HepG2 (cell line): ENCODE results near the gene GFY. TPM values are rescaled to one million over a fixed set of nuclear protein-coding genes. Genes with fewer than 3 reads are reported as not detected.

ENCODE experiments used
- ATAC-seq: fragments of 200-7000 bp; cut with Tn5 transposase; 3 replicates; pipeline ENCODE4 v1.9.1; 2020; ENCODE audit warnings: mild to moderate bottlenecking, moderate library complexity
- BruUV-seq: library from RNA; stranded (reverse); fragments of 400-500 nt; replicated peaks from 2 replicates; lab custom pipeline; 2021; lab: Mats Ljungman, UMichigan
- CTCF ChIA-PET: fragments of 300-600 bp; formaldehyde crosslinking; extraction: SDS; loops from one replicate; lab custom pipeline; 2021; ENCODE audit warnings: low total read pairs, inconsistent platforms, low intra/inter-chr PET ratio; lab: Yijun Ruan, JAX
- POLR2A ChIA-PET: fragments of 350-600 bp; sonication (Branson Sonifier 250); formaldehyde crosslinking; loops from one replicate; lab custom pipeline; 2020; ENCODE audit warnings: antibody characterized with exemption, inconsistent platforms; lab: Yijun Ruan, JAX
- DNase-seq: peaks from one replicate; pipeline ENCODE4 v3.0.0-alpha.2; 2015; ENCODE audit warnings: low spot score
- FAIRE-seq: peaks from 3 replicates; lab custom pipeline; 2011; peaks lifted over from hg19 to GRCh38; lab: Jason Lieb, UNC
- H2AFZ ChIP-seq: one replicate; pipeline ENCODE4 v1.6.1; 2011; ENCODE audit warnings: low read length, inconsistent platforms
- H3K27ac ChIP-seq: fragments of 300-600 bp; 3 replicates; pipeline ENCODE4 v1.8.0; 2011; ENCODE audit warnings: mixed run types, mild to moderate bottlenecking, mixed read lengths, low read length, inconsistent platforms; ENCODE audit not compliant: insufficient read depth; ENCODE audit errors: extremely low read length
- H3K27me3 ChIP-seq, 2 experiments: fragments of 200-600 bp in 1 of 2; 2 replicates in 1 of 2; 3 replicates in 1 of 2; pipeline versions ENCODE4 v1.6.0 to v1.8.0; 2011; ENCODE audit warnings: low read length in 2 of 2, mild to moderate bottlenecking in 2 of 2, moderate library complexity in 2 of 2, inconsistent platforms in 1 of 2; ENCODE audit not compliant: insufficient read depth in 2 of 2, control insufficient read depth in 1 of 2
- H3K36me3 ChIP-seq, 2 experiments: fragments of 200-600 bp in 1 of 2; replicated peaks in 1 of 2; 2 replicates in 1 of 2; 3 replicates in 1 of 2; pipeline versions ENCODE4 v1.5.1 to v1.8.0; 2011; ENCODE audit warnings: low read length in 2 of 2, inconsistent platforms in 1 of 2; ENCODE audit not compliant: insufficient read depth in 2 of 2, control insufficient read depth in 1 of 2
- H3K4me1 ChIP-seq: 2 replicates; pipeline ENCODE4 v1.5.1; 2012; ENCODE audit warnings: low read length, inconsistent platforms; ENCODE audit not compliant: insufficient read depth
- H3K4me2 ChIP-seq: 2 replicates; pipeline ENCODE4 v1.6.0; 2011; ENCODE audit warnings: low read depth, low read length, inconsistent platforms
- H3K4me3 ChIP-seq, 3 experiments: fragments of 200-600 bp in 1 of 3; sonication (generic), shearing (Covaris generic) in 1 of 3; replicated peaks in 1 of 3; 2 replicates each; pipeline ENCODE4 v1.5.1; 2011 to 2016; ENCODE audit warnings: low read length in 3 of 3, inconsistent platforms in 2 of 3, low read depth in 2 of 3, mild to moderate bottlenecking in 2 of 3, control low read depth in 1 of 3, mixed read lengths in 1 of 3; ENCODE audit not compliant: insufficient read depth in 1 of 3
- H3K79me2 ChIP-seq: one replicate; pipeline ENCODE4 v1.6.1; 2011; ENCODE audit warnings: low read length, inconsistent platforms; ENCODE audit not compliant: insufficient read depth
- H3K9ac ChIP-seq: 2 replicates; pipeline ENCODE4 v1.6.0; 2011; ENCODE audit warnings: mild to moderate bottlenecking, low read depth, low read length, inconsistent platforms; ENCODE audit not compliant: insufficient read depth
- H3K9me3 ChIP-seq: 2 replicates; pipeline ENCODE4 v1.5.1; 2012; ENCODE audit warnings: mild to moderate bottlenecking, low read length
- H4K20me1 ChIP-seq: 2 replicates; pipeline ENCODE4 v1.6.0; 2011; ENCODE audit warnings: inconsistent platforms, mild to moderate bottlenecking, low read length, moderate library complexity; ENCODE audit not compliant: insufficient read depth
- ESRRA ChIP-seq: sonication (generic); formaldehyde crosslinking; IDR thresholded peaks from 2 replicates; pipeline ENCODE4 v1.5.1; 2020; ENCODE audit warnings: mild to moderate bottlenecking, low read depth, missing genetic modification reagents
- ZNF12 ChIP-seq: sonication (generic); formaldehyde crosslinking; IDR thresholded peaks from 2 replicates; pipeline ENCODE4 v1.5.0; 2020; ENCODE audit warnings: missing genetic modification reagents
- WGBS: methylation state at CpG from one replicate; pipeline ENCODE4 v1.1.6; 2017; ENCODE audit warnings: low lambda C conversion rate; 5-methylcytosine and 5-hydroxymethylcytosine counted together
- in situ Hi-C: cut with HindIII; loops from 2 replicates; pipeline ENCODE4 v1.10.0; 2017; ENCODE audit warnings: low pct_unique_long_range_greater_than_20kb; ENCODE audit not compliant: extremely low pct_ligation_motif_present
- intact Hi-C: fragments of 100-400 bp; cut with micrococcal nuclease; formaldehyde crosslinking; loops from one replicate; pipeline ENCODE4 v1.10.0; 2022; ENCODE audit not compliant: unreplicated experiment
- polyA plus RNA-seq, 8 experiments: library from polyadenylated mRNA; depleted of rRNA in 3 of 8; stranded (reverse) in 7 of 8; unstranded in 1 of 8; fragments of >200 nt; fragmentation: Illumina TruSeq in 4 of 8; extraction: Trizol in 4 of 8; gene quantifications; 2 replicates each; pipeline versions ENCODE4 v1.2.1 to v1.2.3, GENCODE V29; 2011 to 2016; ENCODE audit warnings: low read depth in 4 of 8, missing spikeins in 1 of 8, mixed read lengths in 1 of 8; ENCODE audit not compliant: insufficient read depth in 1 of 8
- total RNA-seq, 5 experiments: library from RNA; depleted of rRNA; stranded (reverse); fragments of >200 nt; fragmentation: Illumina TruSeq; extraction: Trizol; gene quantifications; 2 replicates each; pipeline ENCODE4 v1.2.3, GENCODE V29; 2016; ENCODE audit warnings: low read depth in 1 of 5
- TF ChIP-seq, protein P1 (sequence below): sonication (generic); formaldehyde crosslinking; IDR thresholded peaks from 2 replicates; pipeline ENCODE4 v1.9.0; 2022; ENCODE audit warnings: missing genetic modification reagents, mild to moderate bottlenecking, borderline replicate concordance
- TF ChIP-seq, protein P2 (sequence below): sonication (generic); formaldehyde crosslinking; IDR thresholded peaks from 2 replicates; pipeline ENCODE4 v1.4.0; 2020; ENCODE audit warnings: missing genetic modification reagents, borderline replicate concordance

Gene GFY
- total and polyA plus RNA-seq, 2 of the 13 experiments (the other 11 are each of a cell fraction or from before 2014, with no cell fraction given): not detected

DNA sequence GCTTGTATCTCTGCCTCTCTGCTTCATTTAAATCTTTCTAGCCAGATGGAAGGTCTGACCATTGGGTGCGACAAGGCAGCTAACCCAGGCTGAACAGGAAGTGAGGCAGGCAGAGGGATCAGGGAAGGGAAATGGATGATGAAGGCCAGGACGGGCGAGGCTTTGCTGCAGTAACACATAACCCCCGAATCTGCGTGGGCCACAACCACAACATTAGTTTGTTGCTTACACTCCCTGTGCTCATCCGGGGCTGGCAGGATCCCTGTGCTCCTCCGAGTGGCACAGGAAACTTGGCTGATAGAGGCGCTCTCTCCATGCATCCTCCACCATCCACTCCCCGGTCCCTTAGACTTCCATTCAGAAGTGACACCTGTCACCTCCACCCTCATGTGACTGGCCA is 47.7 kb downstream of the GFY start:
- BruUV-seq: no TSS peak
- ATAC-seq (no peak), FAIRE-seq (no peak), DNase-seq (no peak)
- WGBS: 92% methylated on average over 9 of the region's 9 CpGs
- Histone ChIP-seq H3K4me2 (no peak overlapping the region), H3K27ac (no peak overlapping the region), H3K9ac (no peak overlapping the region), H3K9me3 (no peaks in the 10 kb centered on the region), H2AFZ (no peak overlapping the region), H3K36me3 (peaks cover 0 to 6% of the 10 kb centered on the region in 2 experiments; a peak in 1 of 5 replicates), H3K4me1 (peaks cover 34% of the 10 kb centered on the region), H4K20me1 (no peaks in the 10 kb centered on the region), H3K4me3 (no peak overlapping the region), H3K27me3 (no peaks in the 10 kb centered on the region; a peak in 1 of 5 replicates), H3K79me2 (no peaks in the 10 kb centered on the region)
- intact Hi-C loops: no loop called here
- ChIA-PET POLR2A (interaction anchor here (1.4 to 2.2 kb wide), 3 partner anchors 19 to 23 kb away, joined by 7 to 12 read pairs (median 8); partner anchors contain the start of genes ALDH16A1 and PIH1D1), CTCF (interaction anchor here (1.7 to 2.1 kb wide), 2 partner anchors 74 to 97 kb away, joined by 9 to 12 read pairs; no protein-coding TSS in a partner anchor)
- TF ChIP-seq ZNF12 (CRISPR knock-in tag) (peak; percentile 72; the same call in 1 of the 2 replicates), ESRRA (CRISPR knock-in tag) (no peak)
- TF ChIP-seq, protein P1, sequence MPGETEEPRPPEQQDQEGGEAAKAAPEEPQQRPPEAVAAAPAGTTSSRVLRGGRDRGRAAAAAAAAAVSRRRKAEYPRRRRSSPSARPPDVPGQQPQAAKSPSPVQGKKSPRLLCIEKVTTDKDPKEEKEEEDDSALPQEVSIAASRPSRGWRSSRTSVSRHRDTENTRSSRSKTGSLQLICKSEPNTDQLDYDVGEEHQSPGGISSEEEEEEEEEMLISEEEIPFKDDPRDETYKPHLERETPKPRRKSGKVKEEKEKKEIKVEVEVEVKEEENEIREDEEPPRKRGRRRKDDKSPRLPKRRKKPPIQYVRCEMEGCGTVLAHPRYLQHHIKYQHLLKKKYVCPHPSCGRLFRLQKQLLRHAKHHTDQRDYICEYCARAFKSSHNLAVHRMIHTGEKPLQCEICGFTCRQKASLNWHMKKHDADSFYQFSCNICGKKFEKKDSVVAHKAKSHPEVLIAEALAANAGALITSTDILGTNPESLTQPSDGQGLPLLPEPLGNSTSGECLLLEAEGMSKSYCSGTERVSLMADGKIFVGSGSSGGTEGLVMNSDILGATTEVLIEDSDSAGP (CRISPR knock-in tag): no peak
- TF ChIP-seq, protein P2, sequence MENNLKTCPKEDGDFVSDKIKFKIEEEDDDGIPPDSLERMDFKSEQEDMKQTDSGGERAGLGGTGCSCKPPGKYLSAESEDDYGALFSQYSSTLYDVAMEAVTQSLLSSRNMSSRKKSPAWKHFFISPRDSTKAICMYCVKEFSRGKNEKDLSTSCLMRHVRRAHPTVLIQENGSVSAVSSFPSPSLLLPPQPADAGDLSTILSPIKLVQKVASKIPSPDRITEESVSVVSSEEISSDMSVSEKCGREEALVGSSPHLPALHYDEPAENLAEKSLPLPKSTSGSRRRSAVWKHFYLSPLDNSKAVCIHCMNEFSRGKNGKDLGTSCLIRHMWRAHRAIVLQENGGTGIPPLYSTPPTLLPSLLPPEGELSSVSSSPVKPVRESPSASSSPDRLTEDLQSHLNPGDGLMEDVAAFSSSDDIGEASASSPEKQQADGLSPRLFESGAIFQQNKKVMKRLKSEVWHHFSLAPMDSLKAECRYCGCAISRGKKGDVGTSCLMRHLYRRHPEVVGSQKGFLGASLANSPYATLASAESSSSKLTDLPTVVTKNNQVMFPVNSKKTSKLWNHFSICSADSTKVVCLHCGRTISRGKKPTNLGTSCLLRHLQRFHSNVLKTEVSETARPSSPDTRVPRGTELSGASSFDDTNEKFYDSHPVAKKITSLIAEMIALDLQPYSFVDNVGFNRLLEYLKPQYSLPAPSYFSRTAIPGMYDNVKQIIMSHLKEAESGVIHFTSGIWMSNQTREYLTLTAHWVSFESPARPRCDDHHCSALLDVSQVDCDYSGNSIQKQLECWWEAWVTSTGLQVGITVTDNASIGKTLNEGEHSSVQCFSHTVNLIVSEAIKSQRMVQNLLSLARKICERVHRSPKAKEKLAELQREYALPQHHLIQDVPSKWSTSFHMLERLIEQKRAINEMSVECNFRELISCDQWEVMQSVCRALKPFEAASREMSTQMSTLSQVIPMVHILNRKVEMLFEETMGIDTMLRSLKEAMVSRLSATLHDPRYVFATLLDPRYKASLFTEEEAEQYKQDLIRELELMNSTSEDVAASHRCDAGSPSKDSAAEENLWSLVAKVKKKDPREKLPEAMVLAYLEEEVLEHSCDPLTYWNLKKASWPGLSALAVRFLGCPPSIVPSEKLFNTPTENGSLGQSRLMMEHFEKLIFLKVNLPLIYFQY (CRISPR knock-in tag): no peak
- in situ Hi-C loops: no loop called here
